GM19193 (cell line): ENCODE measurements around the gene OGFOD3.
A peak's percentile ranks its signal among the peaks of the same experiment; 100 is the strongest.

Experiments
- POLR2A ChIP-seq: IDR thresholded peaks from 4 replicates; pipeline ENCODE4 v1.6.1; 2011; ENCODE audit not compliant: insufficient read depth, insufficient read length; ENCODE audit errors: extremely low read depth

Gene OGFOD3

GRCh38 chr17:82366749-82367148 is 51.6 kb downstream of the OGFOD3 start:
- no peak for TF ChIP-seq POLR2A

- no peak for TF ChIP-seq POLR2A
Observed at GRCh38 chr17:82365606-82366295, 52.6 kb downstream of the OGFOD3 start.

- TF ChIP-seq POLR2A: no peak
Observed at GRCh38 chr17:82361885-82362633, 56.3 kb downstream of the OGFOD3 start.

DNA sequence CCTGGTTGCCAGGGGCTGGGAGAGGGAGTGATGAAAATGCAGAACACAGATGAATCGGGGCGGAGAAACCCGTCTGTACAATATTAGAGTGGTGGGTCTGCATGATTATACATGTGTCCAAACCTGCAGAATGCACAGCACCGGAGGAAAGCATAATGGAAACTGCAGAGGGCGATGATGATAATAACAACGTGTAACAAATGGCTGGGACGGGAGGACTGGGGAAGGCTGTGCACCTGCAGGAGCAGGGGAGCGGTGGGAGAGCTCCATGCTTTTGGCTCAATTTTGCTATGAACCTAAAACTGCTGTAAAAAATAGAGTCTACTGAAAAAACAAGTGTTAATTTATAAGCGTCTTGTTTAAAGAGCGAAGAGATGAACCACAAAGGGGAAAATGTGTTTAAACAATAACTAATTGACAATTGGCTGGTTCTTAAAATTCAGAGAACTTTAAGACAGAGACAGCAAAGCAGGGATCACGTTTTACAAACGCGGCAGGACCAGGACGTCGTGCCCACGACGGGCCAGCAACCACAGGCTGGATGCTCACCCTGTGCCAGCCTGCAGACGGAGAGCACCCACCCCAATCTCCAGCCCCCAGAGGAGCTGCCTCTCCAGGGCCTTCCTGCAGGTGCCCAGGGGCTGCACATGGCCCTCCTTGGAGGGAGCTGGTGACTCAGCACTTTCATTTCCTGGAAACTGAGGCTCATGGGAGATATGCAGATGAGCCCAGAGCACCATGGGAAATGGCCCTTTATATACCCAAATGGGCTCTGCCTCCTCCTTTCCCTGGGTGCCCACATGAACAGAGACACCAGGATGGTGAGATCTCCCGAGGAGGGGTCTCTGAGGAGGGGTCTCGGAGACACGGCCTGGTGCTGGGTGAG is 59.7 kb downstream of the OGFOD3 start, which contains the start of gene TEX19:
TSS of gene TEX19 (plus strand) at position 783 of the 886 bp plus-strand sequence. CDS start 2,904 bp downstream, outside the sequence.
- peak; percentile 18 for TF ChIP-seq POLR2A

- no peak for TF ChIP-seq POLR2A
Observed at GRCh38 chr17:82357394-82357793, 61.0 kb downstream of the OGFOD3 start.

- no peak for TF ChIP-seq POLR2A
Observed at GRCh38 chr17:82356845-82357355, 61.5 kb downstream of the OGFOD3 start.

DNA sequence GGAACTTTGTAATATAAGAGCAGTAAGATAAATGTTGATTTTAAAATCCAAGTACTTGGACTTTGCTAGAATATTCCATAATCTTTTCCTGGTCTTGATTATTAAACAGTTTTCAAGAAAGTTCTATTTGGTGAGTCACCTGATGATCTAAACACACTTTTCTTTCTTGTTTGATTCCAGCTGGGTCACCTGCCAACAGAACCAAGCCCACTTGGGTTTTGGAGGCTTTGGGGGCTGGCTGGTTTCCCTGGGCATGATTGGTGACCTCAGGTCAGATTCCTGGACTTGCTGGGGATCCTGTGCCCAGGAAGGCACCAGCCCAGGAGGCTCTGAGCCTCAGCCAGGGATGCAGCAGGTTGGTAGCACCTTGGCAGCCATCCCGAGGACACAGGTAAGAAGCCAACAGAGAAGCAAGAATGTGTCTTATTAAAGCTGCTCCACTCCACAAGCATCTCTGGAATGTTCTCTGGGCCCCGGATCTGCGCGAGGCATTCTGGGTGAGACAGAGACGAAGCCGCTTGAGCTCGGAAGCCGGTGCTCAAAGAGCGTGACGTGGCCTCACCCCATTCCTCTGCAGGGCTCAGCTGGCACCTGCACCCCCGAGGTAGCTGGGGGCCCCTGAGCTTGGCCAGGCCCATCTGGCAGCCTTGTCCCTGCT is 62.5 kb downstream of the OGFOD3 start:
- no peak for TF ChIP-seq POLR2A

GRCh38 chr17:82354804-82355308 is 63.5 kb downstream of the OGFOD3 start:
- TF ChIP-seq POLR2A: no peak

GRCh38 chr17:82353484-82353883 is 64.9 kb downstream of the OGFOD3 start:
- no peak for TF ChIP-seq POLR2A

- no peak for TF ChIP-seq POLR2A
Observed at GRCh38 chr17:82351713-82352488, 66.5 kb downstream of the OGFOD3 start.

DNA sequence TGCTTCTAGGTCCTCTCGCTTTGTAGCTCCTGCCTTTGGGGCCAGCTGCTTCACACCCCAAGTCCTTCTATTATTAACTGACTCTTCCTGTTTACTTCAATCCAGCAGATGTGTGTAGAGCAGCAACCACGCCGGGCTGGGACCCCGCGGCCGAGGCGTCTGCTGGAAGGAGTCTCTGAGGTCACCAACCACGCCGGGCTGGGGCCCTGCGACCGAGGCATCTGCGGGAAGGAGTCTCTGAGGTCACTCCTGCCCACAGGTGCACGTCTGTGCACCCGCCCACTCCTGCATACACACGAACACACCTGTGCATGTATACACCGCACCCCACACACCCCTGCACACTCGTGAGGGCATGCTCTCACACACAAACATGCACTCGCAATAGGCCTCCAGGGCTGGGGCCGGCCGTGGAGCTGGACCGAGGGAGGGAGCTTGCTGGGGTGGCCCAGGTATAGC is 67.1 kb downstream of the OGFOD3 start:
- TF ChIP-seq POLR2A: no peak

- TF ChIP-seq POLR2A: no peak
Observed at GRCh38 chr17:82350182-82351030, 68.0 kb downstream of the OGFOD3 start.
